ENCODE measurements around the gene BRSK2.

BRSK2 gene

DNA sequence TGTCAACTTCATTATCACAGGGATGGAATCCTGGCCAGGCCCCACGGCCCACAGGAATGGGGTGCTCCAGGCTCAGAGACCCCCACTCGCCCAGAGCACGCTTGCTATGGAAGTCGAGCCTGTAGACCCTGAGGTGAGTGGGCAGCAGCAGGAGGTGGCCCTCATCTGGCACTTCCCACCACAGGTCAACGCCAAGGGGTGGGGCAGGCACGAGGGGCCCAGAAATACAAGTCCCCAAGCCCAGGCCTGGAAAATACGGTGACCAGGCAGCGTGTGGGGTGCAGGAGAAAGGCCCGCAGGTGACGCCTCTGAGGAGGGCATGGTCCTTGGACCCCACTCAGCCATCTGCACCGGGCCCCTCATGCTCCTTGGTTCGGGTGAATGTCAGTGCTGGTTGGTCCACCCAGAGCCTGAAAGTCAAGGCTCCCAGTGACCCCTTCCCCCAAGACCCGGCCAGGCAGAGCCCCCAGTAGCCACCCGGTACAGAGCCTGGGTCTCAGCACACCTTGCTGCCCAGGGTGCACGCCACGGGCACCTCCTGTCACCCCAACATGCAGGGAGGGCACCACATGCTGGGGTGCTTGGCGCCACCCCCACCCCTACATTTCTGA, 94.4 kb downstream of the BRSK2 start:
- DNase-seq: no peak

DNA sequence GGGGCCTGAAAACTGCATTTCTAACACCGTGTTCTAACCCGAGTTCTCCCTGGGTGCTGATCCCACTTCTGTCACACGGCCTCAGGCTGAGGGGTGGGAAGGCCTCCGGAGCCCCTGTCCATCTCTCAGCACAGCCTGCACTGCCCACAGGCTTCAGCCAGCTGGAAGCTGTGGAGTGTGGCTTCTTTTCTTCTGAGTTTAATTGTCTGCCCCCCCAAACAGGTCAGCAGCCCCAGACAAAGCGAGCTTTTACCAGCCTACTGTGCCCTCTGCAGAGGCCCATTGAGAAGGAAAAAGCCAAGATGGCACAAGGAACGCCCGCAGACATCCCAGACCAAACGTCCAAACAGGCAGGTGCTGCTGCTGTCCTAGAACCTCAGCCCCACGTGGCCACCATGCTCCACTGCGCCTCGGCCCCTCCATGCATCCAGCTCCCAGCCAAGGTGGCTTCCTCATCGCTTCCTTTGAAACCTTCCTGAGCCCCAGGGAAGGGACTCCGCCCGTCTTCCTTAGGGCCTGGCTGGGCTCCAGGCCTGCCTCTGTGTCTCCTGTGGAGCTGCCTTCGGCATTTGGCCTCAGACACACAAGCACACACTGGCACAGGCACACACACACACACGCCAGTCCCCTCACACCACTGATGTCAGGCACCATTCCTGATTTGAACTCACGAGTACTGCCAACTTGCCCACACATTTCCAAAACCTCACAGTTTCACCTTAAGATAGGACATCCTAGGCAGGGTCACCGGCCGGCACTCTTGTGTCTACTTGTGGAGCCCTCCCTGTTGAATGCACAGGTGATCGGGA, 95.2 kb downstream of the BRSK2 start:
- no peak for DNase-seq

DNA sequence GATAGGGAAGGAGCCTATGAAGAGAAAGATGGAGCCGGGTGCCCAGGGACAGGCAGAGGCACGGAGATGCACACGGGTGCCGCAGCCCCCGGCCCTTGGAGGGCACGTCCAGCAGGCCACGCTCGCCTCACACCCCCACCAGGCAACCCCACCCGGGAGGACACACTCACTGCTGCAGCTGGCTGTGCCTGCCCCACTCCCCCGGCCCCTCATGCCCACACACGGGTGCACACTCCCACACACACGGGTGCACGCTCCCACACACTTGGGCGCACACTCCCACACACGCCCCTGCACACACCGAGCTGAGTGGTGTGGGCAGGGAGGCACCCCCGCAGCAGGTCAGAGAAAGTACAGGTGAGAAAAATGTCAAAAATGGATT, 95.8 kb downstream of the BRSK2 start:
- no peak for DNase-seq

DNA sequence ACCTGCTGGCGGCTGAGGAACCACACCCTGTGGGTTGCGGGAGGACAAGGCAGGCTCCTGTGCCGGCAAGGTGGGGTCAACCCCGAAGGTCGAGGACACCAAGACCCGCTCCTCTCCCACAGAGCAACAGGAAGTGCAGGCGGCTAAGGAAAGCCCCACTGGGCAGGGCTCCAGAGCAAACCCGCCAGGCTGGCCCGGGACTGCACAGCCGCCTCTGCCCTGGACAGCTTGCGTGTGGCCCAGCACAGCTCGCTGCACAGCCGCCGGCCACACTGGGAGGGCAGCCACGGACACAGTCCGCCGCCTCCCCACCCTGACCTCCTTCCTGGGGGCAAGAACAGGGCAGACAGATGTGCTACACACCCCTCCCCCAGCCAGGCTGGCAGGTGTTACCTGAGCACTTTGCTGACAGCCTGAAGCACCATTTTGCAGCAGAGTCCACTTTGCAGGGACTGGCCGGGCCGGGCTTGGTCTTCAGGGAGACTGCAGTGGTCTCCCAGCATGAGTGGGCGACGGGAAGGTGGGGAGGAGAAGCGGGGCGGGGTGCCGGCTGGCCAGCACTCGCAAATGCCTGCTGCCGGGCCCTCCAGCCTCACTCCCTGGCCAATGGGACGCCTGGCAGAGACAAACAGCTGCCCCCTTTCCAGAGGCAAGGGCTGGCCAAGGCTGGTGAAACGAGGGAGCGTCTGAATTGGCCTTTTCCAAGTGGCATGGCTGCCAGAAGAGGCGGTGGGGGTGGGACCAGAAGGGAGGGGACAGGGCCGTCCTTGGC, 96.5 kb downstream of the BRSK2 start, which contains the start of gene MOB2:
MOB2 (minus strand) TSS at position 726 of the 772 bp plus-strand sequence; CDS start at position 503, 223 bp downstream.
- no peak for DNase-seq

DNA sequence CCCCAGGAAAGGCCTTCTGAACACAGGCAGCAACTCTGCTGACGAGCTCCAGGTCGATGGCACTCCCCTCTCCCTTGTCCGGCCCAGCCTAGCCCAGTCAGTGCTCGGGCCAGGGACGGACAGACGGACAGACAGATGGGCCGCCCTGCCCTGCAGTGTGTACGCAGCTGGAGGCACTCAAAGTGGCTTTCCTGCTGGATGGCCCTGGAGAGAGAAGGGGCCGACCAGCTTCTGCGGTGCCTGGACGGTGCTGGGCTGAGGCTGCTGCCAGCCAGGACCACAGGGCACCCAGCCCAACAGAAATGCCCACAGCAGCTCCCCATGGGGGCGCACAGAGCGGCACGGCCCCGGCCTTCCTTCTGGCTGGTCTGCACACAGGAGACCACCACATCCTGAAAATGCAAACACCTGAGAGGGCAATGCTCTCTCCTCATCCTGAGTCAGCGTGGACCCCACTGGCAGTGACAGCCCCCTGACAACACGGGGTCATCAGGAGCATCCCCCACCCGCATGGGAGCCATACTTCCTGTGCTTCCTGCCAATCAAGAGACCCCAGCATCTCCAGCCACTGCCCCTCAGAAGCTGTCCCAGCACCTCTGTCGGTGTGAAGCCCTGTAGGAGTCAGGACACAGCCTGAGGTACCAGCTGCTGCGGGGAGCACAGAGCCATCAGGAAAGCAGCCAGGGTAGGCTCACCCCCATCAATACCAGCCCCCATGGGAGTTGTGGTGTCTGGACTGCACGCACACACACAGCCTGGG, 97.5 kb downstream of the BRSK2 start:
- DNase-seq: no peak

DNA sequence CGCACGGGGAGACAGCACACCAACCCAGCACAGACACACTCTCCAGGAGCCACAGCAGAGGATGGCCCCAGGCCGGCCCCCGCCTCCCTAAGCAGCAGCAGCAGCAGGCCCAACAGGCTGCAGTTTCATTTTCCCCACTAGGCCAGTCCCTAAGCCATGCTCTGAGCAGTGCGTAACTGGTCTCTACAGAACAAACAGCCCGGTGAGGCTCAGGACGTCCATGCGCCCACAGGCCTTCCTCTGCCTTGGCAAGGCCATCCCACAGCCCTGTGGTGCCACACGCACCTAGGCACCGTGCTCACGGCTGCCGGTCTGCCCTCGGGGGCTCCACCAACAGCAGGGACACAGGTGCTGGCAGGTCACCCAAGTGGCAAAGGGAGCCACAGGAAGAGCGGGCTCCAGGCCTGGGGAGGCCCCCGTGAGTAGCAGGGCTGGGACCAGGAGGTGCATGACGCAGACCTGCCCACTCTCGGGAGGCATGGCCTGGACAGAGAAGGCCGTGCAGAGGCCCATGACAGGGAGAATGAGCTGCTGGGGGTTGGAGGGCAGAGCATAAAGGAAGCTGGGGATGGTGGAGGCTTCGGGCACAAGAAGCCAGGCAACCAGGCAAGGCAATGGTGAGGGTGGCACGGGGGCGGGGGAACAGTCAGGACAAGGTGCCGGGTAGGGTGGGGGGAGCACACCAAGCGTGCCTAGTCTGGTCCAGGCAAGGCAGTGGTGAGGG, 98.3 kb downstream of the BRSK2 start:
- DNase-seq: no peak

DNA sequence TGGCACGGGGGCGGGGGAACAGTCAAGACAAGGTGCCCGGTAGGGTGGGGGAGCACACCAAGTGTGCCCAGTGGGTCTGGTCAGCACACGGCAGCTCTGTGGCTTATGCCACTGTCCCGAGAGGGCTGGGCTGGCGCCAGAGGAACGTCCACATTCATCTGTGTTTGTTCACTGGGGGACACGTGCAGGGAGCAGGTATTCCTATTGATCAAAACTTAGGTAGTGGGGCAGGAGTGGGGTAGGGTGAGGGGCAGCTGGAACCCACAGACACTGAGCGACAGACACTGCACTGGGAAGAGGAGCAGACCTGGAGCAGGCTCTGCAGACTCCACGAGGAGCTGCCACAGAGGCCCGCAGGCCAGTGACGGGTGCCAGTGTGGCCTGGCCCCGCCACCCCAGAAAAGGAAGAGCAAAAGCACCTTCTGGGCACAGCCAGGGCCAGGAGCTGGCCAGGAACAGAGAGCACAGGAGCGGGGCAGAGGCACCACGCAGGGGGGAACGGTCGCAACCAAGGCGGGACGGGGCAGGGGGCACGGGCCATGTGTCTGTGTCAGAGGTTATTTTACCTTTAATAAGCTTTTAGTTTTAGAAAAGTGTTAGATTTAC, 98.9 kb downstream of the BRSK2 start:
- DNase-seq: no peak

DNA sequence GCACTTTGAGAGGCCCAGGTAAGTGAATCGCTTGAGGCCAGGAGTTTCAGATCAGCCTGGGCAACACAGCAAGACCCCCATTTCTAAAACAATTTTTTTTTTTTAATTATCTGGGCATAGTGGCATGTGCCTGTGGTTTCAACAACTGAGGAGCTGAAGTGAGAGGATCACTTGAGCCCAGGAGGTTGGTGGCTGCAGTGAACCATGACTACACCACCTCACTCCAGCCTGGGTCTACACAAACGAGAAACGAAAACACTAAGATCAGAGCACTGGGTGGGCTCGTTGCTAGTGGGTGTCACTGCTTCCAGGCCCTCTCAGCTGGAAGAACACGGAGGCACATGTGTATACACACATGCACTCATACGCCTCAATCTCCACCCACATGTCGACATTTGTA, 100.9 kb downstream of the BRSK2 start:
- no peak for DNase-seq

DNA sequence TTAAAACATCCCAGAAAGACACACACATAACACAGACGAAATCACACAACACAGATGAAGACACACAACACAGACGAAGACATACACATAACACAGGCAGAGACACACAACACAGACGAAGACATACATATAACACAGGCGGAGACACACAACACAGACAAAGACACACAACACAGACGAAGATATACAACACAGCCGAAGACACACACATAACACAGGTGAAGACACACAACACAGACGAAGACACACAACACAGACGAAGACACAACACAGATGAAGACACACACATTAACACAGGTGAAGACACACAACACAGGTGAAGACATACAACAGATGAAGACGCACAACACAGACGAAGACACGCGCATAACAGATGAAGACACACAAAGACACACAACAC, 101.6 kb downstream of the BRSK2 start:
- no peak for DNase-seq

DNA sequence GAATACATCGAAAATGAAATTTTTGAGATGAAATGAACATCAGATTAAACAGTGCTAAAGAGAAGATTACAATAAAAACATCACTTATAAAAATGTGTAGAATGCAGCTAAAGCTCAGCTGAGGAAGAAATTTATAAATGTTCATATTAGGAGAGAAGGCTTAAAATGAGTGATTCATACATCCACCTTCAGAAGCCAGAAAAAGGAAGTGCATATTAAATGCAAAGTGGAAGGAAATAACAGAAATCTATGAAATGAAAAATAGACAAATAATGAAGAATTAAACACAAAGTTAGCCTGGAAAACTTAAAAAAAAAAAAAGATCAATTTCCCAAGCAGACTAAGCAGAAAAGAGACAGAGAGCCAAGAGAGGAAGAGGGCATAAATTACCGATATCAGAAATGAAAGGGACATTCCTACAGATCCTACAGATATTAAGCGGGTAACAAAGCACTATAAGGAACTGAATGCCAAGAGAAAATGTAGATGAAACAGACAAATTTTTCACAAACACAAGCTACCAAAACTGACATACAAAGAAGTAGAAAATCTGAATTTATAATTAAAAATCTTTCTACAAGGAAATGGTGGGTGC, 104.0 kb downstream of the BRSK2 start:
- DNase-seq: no peak

DNA sequence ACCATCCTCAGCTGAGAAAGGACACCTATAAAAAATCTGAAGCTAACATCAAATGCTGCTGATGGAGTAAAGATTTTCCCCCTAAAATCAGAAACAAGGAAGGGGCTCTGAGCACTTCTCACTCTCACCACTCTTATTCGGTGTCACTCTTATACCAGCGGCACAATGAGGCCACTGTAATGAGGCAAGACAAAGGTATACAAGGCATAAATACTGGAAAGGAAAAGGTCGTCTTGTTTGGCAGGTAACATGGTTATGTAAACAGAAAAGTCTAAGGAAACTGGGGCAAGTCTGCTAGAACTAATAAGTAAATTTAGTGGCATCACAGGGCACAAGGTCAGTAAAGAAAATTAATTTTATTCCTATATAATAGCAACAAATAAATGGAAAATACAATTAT, 104.9 kb downstream of the BRSK2 start:
- no peak for DNase-seq

DNA sequence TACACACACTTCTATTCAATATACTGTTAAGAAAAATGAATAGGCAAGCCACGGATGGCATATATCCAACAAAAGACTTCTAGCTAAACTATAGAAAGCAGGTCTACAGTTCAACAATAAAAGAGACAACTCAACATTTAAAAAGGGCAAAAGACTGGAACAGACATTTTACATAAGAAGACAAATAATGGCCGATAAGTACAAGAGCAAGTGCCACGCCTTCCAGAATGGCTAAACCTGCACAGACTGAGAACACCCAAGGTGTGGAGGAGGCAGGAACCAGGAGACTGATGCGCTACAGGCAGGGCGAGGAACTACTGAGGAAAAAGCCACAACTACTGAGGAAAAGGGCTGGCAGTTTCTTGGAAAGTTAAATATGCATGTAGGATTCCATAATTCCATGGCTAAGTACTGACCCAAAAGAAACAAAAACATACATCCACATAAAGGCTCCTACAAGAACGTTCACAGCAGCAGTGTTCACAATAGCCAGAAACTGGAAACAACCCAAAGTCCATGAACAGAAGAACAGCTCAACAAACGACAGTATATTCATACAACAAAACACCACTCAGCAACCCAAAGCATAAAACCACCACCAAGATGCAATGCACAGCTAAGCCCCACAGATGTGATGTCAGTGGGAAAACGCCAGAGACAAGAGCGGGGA, 106.5 kb downstream of the BRSK2 start:
- DNase-seq: no peak

DNA sequence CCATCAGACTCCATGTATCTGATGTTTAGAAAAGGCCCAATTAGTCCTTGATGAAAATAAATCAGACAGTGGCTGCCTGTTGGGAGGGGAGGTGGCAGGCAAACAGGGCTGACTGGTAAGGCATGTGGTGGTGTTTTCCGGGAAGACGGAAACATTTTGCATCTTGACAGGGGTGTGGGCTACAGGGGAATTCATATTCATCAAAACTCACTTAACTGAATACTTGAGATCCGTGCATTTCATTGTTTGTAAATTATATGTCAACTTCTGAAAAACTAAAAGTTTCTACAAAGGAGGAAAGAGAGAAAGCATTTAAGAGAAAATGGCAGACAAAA, 107.0 kb downstream of the BRSK2 start:
- no peak for DNase-seq

DNA sequence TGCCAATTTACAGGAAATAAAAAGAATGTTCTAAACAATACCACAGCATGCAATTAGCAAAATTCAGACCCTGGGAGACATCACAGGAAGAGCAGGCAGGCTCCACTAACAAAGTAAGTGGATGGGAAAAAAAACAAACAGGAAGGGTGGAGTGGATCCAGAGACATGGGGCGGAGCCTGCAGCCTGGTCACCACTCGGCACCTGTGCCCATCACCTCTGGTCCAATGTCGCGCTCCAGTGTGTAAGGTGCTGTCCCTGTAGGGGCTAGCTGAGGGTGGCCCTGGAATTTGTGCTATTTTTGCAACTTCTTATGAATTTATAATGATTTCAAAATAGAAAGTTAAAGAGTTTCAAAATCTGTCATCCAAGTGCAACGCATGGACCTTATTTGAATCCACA, 107.9 kb downstream of the BRSK2 start:
- DNase-seq: no peak

DNA sequence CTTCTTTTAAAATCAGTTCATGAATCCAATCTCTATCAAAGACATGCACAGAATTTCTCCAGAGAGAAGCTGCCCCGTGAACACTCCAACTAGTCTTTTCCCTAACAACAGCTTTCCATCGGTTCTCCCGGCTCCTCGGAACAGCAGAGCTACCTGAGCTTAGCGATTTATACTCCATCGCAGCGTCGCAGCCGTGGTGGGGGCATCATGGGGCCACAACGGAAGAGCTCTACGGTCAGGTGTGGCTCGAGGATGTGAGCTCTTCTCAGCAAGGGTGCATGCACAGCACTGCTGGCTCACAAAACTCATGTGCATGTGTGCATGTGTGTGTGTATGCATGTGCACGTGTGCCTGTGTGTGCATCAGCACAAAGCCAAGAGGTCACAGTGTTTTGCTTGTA, 108.5 kb downstream of the BRSK2 start:
- DNase-seq: no peak

DNA sequence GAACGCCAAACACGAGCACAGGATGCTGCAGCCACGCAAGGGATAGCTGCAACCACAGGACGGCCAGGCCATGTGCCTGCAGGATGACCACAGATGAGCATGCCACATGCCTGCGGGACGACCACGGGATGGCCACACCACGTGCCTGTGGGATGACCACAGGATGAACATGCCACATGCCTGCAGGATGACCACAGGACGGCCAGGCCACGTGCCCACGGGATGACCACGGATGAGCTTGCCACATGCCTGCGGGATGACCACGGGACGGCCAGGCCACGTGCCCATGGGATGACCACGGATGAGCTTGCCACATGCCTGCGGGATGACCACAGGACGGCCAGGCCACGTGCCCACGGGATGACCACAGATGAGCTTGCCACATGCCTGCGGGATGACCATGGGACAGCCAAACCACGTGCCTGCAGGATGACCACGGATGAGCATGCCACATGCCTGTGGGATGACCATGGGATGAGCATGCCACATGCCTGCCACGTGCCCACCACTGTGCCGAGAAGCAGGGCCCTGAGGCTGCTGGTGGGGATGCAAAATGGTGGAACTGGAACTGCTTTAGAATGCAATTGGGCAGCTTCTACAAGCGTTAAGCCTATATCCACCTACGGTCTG, 109.6 kb downstream of the BRSK2 start:
- no peak for DNase-seq

DNA sequence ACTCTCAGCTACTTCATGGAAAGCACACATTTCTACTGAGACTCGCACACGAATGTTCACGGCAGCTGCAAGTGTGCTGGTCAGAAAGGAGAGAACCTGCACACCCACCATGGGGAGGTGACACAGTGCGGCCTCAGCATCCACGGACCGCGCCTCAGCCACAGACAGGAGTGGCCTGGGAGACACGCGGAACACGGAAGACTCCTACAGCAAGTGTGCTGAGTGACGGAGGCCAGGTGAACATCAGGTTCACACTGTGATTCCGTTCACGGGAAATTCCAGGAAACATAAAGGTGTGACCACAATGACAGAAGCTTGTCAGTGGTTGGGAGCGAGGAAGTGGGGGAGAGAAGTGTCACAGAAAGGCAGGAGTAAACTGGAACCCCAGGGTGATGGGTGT, 110.2 kb downstream of the BRSK2 start:
- no peak for DNase-seq

DNA sequence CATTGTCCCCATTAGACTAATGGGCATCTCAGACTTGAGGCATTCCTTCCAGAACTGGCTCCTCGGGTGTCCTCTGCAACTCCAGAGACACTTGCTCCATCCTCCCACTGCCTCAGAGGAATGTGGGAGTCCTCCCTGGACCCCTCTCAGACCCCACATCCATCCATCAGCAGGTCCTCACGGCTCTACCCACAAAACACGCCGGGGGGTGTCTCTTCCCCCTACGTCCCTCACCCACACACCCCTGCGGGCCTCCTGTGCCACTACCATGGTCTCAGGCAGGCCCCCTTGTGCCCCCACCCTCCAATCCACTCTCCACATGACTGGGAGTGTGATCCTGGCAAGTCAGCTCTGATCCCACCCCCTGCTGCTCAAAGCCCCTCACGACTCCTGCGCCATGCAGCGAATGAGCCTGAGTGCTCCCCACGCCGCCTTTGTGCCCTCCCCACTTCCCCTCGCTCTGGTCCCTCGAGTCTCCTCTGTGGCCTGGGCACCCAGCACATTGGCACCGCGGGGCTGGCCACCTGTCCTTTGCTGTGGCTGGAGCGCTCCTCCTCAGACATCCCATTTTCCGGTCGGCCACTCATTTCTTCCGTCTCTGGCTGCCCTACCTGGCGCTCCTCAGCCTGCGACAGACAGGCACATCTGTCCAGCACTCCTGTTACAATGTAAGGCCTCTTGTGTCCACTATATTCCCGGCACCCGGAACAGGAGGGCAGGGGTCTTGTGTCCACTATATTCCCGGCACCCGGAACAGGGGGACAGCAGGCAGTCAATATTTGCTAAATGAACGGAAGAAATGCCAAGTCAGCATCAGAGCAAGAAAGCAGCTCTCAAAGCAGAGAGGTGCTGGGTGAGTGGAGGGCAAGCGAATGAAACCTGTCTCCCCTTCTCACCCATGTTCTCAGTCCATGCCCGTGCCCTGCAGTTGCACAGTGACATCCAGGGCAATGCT, 111.0 kb downstream of the BRSK2 start:
- DNase-seq: no peak

DNA sequence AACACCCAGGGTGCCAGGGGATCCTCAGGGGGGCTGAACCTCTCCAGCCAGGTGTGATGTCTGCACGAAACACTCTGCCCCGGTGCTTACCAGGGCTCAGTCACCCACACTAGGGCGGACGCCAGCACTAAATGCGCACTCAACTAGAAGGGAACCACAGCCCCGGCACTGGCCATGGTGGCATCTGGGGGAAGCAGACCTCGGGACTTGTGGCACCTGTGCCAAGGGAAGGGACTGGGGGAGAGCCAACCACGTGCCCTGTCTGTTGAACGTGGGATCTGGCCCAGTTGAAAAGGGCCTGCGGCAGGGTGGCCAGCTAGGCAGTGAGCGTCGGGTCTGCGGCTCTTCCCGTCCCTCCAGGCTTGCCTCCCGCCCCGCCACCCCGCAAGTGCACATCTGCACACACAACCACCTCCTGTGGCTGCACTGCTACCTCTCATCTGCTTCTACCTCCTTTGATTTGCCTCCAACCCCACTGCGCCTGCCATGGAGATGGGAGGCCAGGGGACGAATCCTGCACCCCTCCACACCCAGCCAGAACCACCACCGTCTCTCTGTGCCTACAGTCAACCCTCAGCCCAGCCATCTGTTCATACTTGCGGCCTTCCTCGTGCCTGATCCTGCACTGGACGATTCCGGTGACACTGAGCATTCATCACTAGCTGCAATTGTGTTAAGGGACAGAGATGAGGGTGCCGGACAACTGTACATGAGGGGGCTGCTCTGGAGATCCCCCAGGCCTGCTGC, 111.9 kb downstream of the BRSK2 start:
- DNase-seq: no peak
